Activated CD8-positive, alpha-beta T cell treated with anti-CD3 and anti-CD28 coated beads for 36 hours (primary cell): ENCODE results near the gene COMMD8. TPM values are rescaled to one million over a fixed set of nuclear protein-coding genes. Genes with fewer than 3 reads are reported as not detected.

Source experiments
- ATAC-seq: fragments of 200-7000 bp; cut with Tn5 transposase; one replicate; pipeline ENCODE4 v1.10.0; 2021; ENCODE audit warnings: mild to moderate bottlenecking, moderate library complexity
- CTCF ChIA-PET: fragments of 350-600 bp; sonication (Branson Sonifier 250); formaldehyde crosslinking; loops from one replicate; lab custom pipeline; 2021; ENCODE audit warnings: antibody characterized with exemption; lab: Charles Lee
- POLR2A ChIA-PET: fragments of 350-600 bp; sonication (Branson Sonifier 250); formaldehyde crosslinking; loops from one replicate; lab custom pipeline; 2021; ENCODE audit warnings: antibody characterized with exemption; lab: Charles Lee
- DNase-seq: peaks from one replicate; pipeline ENCODE4 v3.0.0-alpha.2; 2020
- H3K27ac Mint-ChIP-seq: one replicate; pipeline ENCODE4 v1.8.0; 2021; ENCODE audit warnings: mild to moderate bottlenecking, mixed read lengths
- H3K27me3 Mint-ChIP-seq: one replicate; pipeline ENCODE4 v1.8.0; 2021; ENCODE audit warnings: mixed read lengths
- H3K36me3 Mint-ChIP-seq: one replicate; pipeline ENCODE4 v1.8.0; 2021; ENCODE audit warnings: low read depth, mixed read lengths
- H3K4me1 Mint-ChIP-seq: one replicate; pipeline ENCODE4 v1.8.0; 2021; ENCODE audit warnings: low read depth, mixed read lengths
- H3K4me3 Mint-ChIP-seq: one replicate; pipeline ENCODE4 v1.8.0; 2021; ENCODE audit warnings: mild to moderate bottlenecking, moderate library complexity, mixed read lengths
- H3K9me3 Mint-ChIP-seq: one replicate; pipeline ENCODE4 v1.8.0; 2021; ENCODE audit warnings: mixed read lengths
- intact Hi-C: fragments of 100-400 bp; cut with micrococcal nuclease; formaldehyde crosslinking; loops from one replicate; pipeline ENCODE4 v1.10.0; 2022
- total RNA-seq, 2 experiments: library from RNA; stranded (reverse); gene quantifications; one replicate each; pipeline ENCODE4 v1.2.3, GENCODE V29; 2021
- TF ChIP-seq, protein P1 (sequence below): fragments of 200-600 bp; IDR thresholded peaks from one replicate; pipeline ENCODE4 v1.8.0; 2022; ENCODE audit warnings: antibody characterized with exemption, mild to moderate bottlenecking

COMMD8 gene
- total RNA-seq, 2 experiments from 2014 or later: 30.5 to 32.8 TPM

DNA sequence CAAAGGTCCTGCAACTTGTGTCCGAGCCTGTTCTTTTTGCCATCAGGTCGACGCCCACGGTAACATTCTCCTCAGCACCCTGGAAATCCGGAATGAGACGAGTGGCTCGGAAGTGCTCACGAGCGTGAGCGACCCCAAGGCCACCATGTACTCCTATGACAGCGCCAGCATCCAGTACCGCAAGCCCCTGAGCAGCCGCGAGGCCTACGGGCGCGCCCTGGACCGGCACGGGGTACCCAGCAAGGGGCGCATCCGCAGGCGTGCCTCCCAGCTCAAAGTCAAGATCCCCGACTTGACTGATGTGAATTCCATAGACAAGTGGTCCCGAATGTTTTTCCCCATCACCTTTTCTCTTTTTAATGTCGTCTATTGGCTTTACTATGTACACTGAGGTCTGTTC lies 37.9 kb downstream of the COMMD8 start:
- intact Hi-C loops: no loop called here
- ChIA-PET POLR2A (no interaction called here), CTCF (no interaction called here)
- ATAC-seq (no peak), DNase-seq (no peak)
- Mint-ChIP-seq H3K4me3 (no peak overlapping the region), H3K27ac (no peak overlapping the region), H3K36me3 (no peaks in the 10 kb centered on the region), H3K9me3 (no peaks in the 10 kb centered on the region), H3K27me3 (peaks cover 3% of the 10 kb centered on the region), H3K4me1 (no peaks in the 10 kb centered on the region)
- TF ChIP-seq, protein P1, sequence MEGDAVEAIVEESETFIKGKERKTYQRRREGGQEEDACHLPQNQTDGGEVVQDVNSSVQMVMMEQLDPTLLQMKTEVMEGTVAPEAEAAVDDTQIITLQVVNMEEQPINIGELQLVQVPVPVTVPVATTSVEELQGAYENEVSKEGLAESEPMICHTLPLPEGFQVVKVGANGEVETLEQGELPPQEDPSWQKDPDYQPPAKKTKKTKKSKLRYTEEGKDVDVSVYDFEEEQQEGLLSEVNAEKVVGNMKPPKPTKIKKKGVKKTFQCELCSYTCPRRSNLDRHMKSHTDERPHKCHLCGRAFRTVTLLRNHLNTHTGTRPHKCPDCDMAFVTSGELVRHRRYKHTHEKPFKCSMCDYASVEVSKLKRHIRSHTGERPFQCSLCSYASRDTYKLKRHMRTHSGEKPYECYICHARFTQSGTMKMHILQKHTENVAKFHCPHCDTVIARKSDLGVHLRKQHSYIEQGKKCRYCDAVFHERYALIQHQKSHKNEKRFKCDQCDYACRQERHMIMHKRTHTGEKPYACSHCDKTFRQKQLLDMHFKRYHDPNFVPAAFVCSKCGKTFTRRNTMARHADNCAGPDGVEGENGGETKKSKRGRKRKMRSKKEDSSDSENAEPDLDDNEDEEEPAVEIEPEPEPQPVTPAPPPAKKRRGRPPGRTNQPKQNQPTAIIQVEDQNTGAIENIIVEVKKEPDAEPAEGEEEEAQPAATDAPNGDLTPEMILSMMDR: no peak

DNA sequence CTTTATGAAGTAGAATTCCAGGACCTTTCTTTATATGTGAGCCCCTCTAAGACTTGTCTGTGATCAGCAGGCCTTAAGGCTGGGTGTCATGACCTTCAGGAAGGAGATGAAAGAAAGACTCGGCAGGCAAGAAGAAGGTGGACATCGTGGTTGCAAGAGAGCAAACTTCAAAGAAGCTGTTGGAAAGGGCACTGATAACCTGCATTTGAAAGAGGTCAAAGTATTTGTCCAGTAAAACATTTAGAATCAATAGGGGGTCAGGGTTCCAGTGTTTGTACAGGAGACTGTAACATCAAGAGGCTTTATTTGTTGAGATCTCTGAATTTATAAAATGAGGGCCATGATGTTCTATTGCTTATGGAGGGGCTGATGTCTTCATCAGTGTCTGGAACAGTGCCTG lies 44.2 kb downstream of the COMMD8 start:
- ChIA-PET CTCF (no interaction called here), POLR2A (no interaction called here)
- TF ChIP-seq, protein P1: no peak
- H3K4me1 Mint-ChIP-seq: no peaks in the 10 kb centered on the region
- H3K36me3 Mint-ChIP-seq: no peaks in the 10 kb centered on the region
- H3K27ac Mint-ChIP-seq: no peak overlapping the region
- intact Hi-C loops: no loop called here
- no peaks in the 10 kb centered on the region for H3K9me3 Mint-ChIP-seq
- ATAC-seq (no peak), DNase-seq (no peak)
- peaks cover 3% of the 10 kb centered on the region for H3K27me3 Mint-ChIP-seq
- no peak overlapping the region for H3K4me3 Mint-ChIP-seq

DNA sequence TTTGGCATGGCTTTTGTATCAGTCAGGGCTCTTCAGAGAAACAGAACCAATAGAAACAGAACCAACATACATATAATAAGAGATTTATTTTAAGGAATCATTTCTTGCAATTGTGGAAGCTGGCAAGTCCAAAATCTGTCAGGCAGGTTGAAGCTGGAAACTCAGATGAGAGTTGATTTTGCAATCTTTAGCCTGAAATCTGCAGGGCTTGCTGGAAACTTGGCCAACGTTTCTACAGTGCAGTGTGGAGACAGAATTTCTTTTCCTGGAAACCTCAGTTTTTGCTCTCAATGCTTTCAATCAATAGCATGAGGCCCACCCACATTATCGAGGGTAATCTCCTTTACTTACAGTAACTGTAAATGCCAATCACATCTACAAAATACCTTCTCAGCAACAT lies 45.4 kb downstream of the COMMD8 start:
- Mint-ChIP-seq H3K36me3 (no peaks in the 10 kb centered on the region), H3K27me3 (peaks cover 3% of the 10 kb centered on the region), H3K4me3 (no peak overlapping the region), H3K27ac (no peak overlapping the region), H3K4me1 (no peaks in the 10 kb centered on the region), H3K9me3 (no peaks in the 10 kb centered on the region)
- no peak for ATAC-seq
- ChIA-PET CTCF (no interaction called here), POLR2A (no interaction called here)
- DNase-seq: no peak
- TF ChIP-seq, protein P1: no peak
- intact Hi-C loops: no loop called here

GRCh38 chr4:47415719-47416118 lies 47.8 kb downstream of the COMMD8 start:
- TF ChIP-seq, protein P1: no peak
- ChIA-PET POLR2A (no interaction called here), CTCF (no interaction called here)
- no peak overlapping the region for H3K27ac Mint-ChIP-seq
- no peaks in the 10 kb centered on the region for H3K36me3 Mint-ChIP-seq
- H3K4me1 Mint-ChIP-seq: no peaks in the 10 kb centered on the region
- H3K4me3 Mint-ChIP-seq: no peak overlapping the region
- ATAC-seq (no peak), DNase-seq (no peak)
- intact Hi-C loops: no loop called here
- no peaks in the 10 kb centered on the region for H3K9me3 Mint-ChIP-seq
- no peaks in the 10 kb centered on the region for H3K27me3 Mint-ChIP-seq

DNA sequence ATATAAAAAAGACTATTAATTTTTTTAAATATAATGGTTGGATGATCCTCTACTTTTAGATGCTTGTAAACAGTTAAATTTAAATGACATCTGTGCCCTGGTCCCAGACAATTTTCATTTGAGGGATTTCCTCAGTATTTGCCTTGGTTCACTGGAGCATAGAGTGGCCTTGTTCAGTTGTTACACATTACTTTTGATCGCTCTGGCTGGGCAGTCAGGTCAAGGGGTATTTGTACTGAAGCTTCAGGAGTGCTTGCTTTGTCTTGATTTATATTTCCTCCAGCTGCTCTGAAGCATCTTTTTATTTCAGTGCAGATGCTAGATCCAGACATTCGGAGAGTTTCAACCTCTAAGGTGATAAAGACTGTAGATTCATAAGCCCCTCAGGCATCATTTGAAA lies 50.0 kb downstream of the COMMD8 start:
- no peaks in the 10 kb centered on the region for H3K4me1 Mint-ChIP-seq
- DNase-seq (no peak), ATAC-seq (no peak)
- intact Hi-C loops: no loop called here
- ChIA-PET POLR2A (no interaction called here), CTCF (no interaction called here)
- no peak overlapping the region for H3K27ac Mint-ChIP-seq
- TF ChIP-seq, protein P1: no peak
- H3K9me3 Mint-ChIP-seq: no peaks in the 10 kb centered on the region
- H3K27me3 Mint-ChIP-seq: peaks cover 4% of the 10 kb centered on the region
- no peaks in the 10 kb centered on the region for H3K36me3 Mint-ChIP-seq
- no peak overlapping the region for H3K4me3 Mint-ChIP-seq
